B cell (primary cell): ENCODE measurements around the gene PEAK1. TPM values are rescaled to one million over a fixed set of nuclear protein-coding genes. Genes with fewer than 3 reads are reported as not detected.

Source experiments
- ATAC-seq: fragments of 200-7000 bp; cut with Tn5 transposase; one replicate; pipeline ENCODE4 v1.10.0; 2021; ENCODE audit warnings: low read depth, mild to moderate bottlenecking, moderate number of reproducible peaks, moderate library complexity
- CTCF ChIA-PET: fragments of 350-600 bp; sonication (Branson Sonifier 250); formaldehyde crosslinking; loops from one replicate; lab custom pipeline; 2021; ENCODE audit warnings: antibody characterized with exemption, inconsistent platforms; lab: Charles Lee
- POLR2A ChIA-PET: fragments of 350-600 bp; sonication (Branson Sonifier 250); formaldehyde crosslinking; loops from one replicate; lab custom pipeline; 2021; ENCODE audit warnings: antibody characterized with exemption; lab: Charles Lee
- DNase-seq: peaks from one replicate; pipeline ENCODE4 v3.0.0; 2013
- H2AFZ ChIP-seq: 2 replicates; pipeline ENCODE4 v1.6.1; 2012; ENCODE audit warnings: mild to moderate bottlenecking, low read depth, low read length; ENCODE audit not compliant: insufficient read depth, poor library complexity, severe bottlenecking
- H3K27ac ChIP-seq, 2 donors: 1 replicate in 1 of 2; 2 replicates in 1 of 2; pipeline ENCODE4 v1.5.1; 2012 to 2013; ENCODE audit warnings: low read length in 2 of 2, mild to moderate bottlenecking in 2 of 2, moderate library complexity in 1 of 2
- H3K27me3 ChIP-seq, 4 experiments: fragments of 200-600 bp in 1 of 4; sonication (generic) in 1 of 4; replicated peaks in 1 of 4; 1 replicate in 2 of 4; 2 replicates in 2 of 4; pipeline versions ENCODE4 v1.6.1 to v1.7.0; 2013 to 2016; ENCODE audit warnings: low read length in 3 of 4, mild to moderate bottlenecking in 2 of 4, mixed read lengths in 1 of 4, moderate library complexity in 1 of 4; ENCODE audit not compliant: insufficient read depth in 4 of 4, control insufficient read depth in 3 of 4; ENCODE audit errors: control extremely low read depth in 1 of 4
- H3K36me3 ChIP-seq, 2 experiments: replicated peaks in 1 of 2; 1 replicate in 1 of 2; 2 replicates in 1 of 2; pipeline versions ENCODE4 v1.6.1 to v1.7.1; 2013; ENCODE audit warnings: low read length in 1 of 2; ENCODE audit not compliant: insufficient read depth in 2 of 2, control insufficient read depth in 1 of 2; ENCODE audit errors: control extremely low read depth in 1 of 2, extremely low read depth in 1 of 2
- H3K4me1 ChIP-seq, 2 donors: fragments of 200-600 bp in 1 of 2; sonication (generic) in 1 of 2; 1 replicate in 1 of 2; 2 replicates in 1 of 2; pipeline versions ENCODE4 v1.5.1 to v1.6.1; 2013 to 2017; ENCODE audit warnings: low read length in 2 of 2; ENCODE audit not compliant: control insufficient read depth in 2 of 2, insufficient read depth in 2 of 2
- H3K4me2 ChIP-seq: replicated peaks from 2 replicates; pipeline ENCODE3; 2012; ENCODE audit warnings: mild to moderate bottlenecking, low read depth, low read length; ENCODE audit not compliant: poor library complexity, severe bottlenecking
- H3K4me3 ChIP-seq, 5 experiments: fragments of 200-600 bp in 1 of 5; sonication (generic) in 1 of 5; 1 replicate in 3 of 5; 2 replicates in 2 of 5; pipeline versions ENCODE4 v1.5.1 to v1.7.0; 2011 to 2016; ENCODE audit warnings: low read length in 4 of 5, mild to moderate bottlenecking in 4 of 5, low read depth in 2 of 5, control low read depth in 1 of 5, moderate library complexity in 1 of 5; ENCODE audit not compliant: insufficient read depth in 1 of 5; ENCODE audit errors: control extremely low read depth in 1 of 5, extremely low read depth in 1 of 5
- H3K79me2 ChIP-seq: fragments of 200-600 bp; sonication (generic); one replicate; pipeline ENCODE4 v1.6.0; 2016; ENCODE audit warnings: low read length; ENCODE audit not compliant: control insufficient read depth, insufficient read depth
- H3K9ac ChIP-seq: fragments of 200-600 bp; sonication (generic); 2 replicates; pipeline ENCODE4 v1.6.1; 2017; ENCODE audit warnings: mild to moderate bottlenecking, low read length, moderate library complexity
- H3K9me3 ChIP-seq, 3 donors: one replicate each; pipeline versions ENCODE4 v1.6.1 to v1.7.1; 2013; ENCODE audit warnings: low read length in 2 of 3; ENCODE audit not compliant: control insufficient read depth in 2 of 3, insufficient read depth in 1 of 3; ENCODE audit errors: control extremely low read depth in 1 of 3
- H4K20me1 ChIP-seq: 2 replicates; pipeline ENCODE4 v1.6.0; 2012; ENCODE audit warnings: mild to moderate bottlenecking, low read length; ENCODE audit not compliant: insufficient read depth, control insufficient read depth, poor library complexity, severe bottlenecking
- H3K27ac Mint-ChIP-seq: one replicate; pipeline ENCODE4 v1.8.0; 2021; ENCODE audit warnings: mixed read lengths
- H3K27me3 Mint-ChIP-seq: one replicate; pipeline ENCODE4 v1.8.0; 2021; ENCODE audit warnings: mixed read lengths
- H3K4me1 Mint-ChIP-seq: one replicate; pipeline ENCODE4 v1.8.0; 2021; ENCODE audit warnings: mixed read lengths
- H3K4me3 Mint-ChIP-seq: one replicate; pipeline ENCODE4 v1.8.0; 2021; ENCODE audit warnings: mixed read lengths
- H3K9me3 Mint-ChIP-seq: one replicate; pipeline ENCODE4 v1.8.0; 2022; ENCODE audit warnings: mixed read lengths; ENCODE audit not compliant: insufficient read depth
- EZH2 ChIP-seq: IDR thresholded peaks from 2 replicates; pipeline ENCODE4 v1.6.1; 2012; ENCODE audit warnings: borderline replicate concordance, low read depth, mild to moderate bottlenecking, moderate library complexity, low read length; ENCODE audit not compliant: insufficient read depth, poor library complexity, severe bottlenecking
- WGBS: methylation state at CpG from one replicate; pipeline ENCODE4 v1.1.5; 2013; ENCODE audit warnings: missing lambda C conversion rate; ENCODE audit not compliant: insufficient coverage; 5-methylcytosine and 5-hydroxymethylcytosine counted together
- intact Hi-C: fragments of 100-400 bp; cut with micrococcal nuclease; formaldehyde crosslinking; loops from one replicate; pipeline ENCODE4 v1.10.0; 2022
- polyA plus RNA-seq: library from polyadenylated mRNA; depleted of rRNA; stranded (reverse); fragments of >200 nt; gene quantifications from 2 replicates; pipeline ENCODE4 v1.2.3, GENCODE V29; 2012
- total RNA-seq, 2 donors: library from RNA; stranded (reverse); fragments of 120-200 nt in 1 of 2; gene quantifications; 1 replicate in 1 of 2; 2 replicates in 1 of 2; pipeline versions ENCODE4 v1.2.3 to v1.2.4, GENCODE V29; 2013 to 2022
- TF ChIP-seq, protein P1 (sequence below): fragments of 200-600 bp; IDR thresholded peaks from one replicate; pipeline ENCODE4 v1.8.0; 2022; ENCODE audit warnings: antibody characterized with exemption, mild to moderate bottlenecking

The PEAK1 gene
- total and polyA plus RNA-seq, 2 donors (not counting 1 experiment from before 2014, with no cell fraction given), result 13.4 to 38.0 TPM

DNA sequence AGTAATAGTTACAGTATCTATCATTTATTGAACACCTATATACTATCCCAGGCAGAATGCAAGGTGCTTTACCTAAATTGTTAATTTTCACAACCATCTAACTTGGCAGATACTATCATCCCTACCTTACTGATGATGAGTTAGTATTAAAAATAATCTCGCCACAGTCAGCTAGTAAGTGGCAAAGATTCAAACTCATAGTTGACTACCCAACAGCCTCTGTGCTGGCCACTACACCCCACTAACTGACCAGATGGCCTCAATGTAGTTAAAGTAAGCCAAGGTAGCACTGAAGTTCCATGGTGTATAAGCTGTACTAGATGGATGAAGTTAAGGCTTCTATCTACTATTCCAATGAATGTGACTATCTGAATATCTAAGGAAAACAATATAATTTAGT is 44.8 kb downstream of the PEAK1 start:
- H3K79me2 ChIP-seq, result peaks cover 55% of the 10 kb centered on the region
- peaks cover 12% of the 10 kb centered on the region for H4K20me1 ChIP-seq
- ATAC-seq (no peak), DNase-seq (no peak)
- Mint-ChIP-seq H3K4me1 (peaks cover 28% of the 10 kb centered on the region), H3K4me3 (no peak overlapping the region), H3K9me3 (no peaks in the 10 kb centered on the region), H3K27ac (no peak overlapping the region), H3K27me3 (no peaks in the 10 kb centered on the region)
- TF ChIP-seq, protein P1, sequence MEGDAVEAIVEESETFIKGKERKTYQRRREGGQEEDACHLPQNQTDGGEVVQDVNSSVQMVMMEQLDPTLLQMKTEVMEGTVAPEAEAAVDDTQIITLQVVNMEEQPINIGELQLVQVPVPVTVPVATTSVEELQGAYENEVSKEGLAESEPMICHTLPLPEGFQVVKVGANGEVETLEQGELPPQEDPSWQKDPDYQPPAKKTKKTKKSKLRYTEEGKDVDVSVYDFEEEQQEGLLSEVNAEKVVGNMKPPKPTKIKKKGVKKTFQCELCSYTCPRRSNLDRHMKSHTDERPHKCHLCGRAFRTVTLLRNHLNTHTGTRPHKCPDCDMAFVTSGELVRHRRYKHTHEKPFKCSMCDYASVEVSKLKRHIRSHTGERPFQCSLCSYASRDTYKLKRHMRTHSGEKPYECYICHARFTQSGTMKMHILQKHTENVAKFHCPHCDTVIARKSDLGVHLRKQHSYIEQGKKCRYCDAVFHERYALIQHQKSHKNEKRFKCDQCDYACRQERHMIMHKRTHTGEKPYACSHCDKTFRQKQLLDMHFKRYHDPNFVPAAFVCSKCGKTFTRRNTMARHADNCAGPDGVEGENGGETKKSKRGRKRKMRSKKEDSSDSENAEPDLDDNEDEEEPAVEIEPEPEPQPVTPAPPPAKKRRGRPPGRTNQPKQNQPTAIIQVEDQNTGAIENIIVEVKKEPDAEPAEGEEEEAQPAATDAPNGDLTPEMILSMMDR, result no peak
- TF ChIP-seq EZH2, result no peak
- H3K27me3 ChIP-seq, result no peaks in the 10 kb centered on the region
- H3K36me3 ChIP-seq, result no peaks in the 10 kb centered on the region
- intact Hi-C loops, result no loop called here
- no peak overlapping the region for H3K4me3 ChIP-seq
- CTCF ChIA-PET, result no interaction called here
- H3K4me1 ChIP-seq, result no peaks in the 10 kb centered on the region
- H3K9me3 ChIP-seq, result no peaks in the 10 kb centered on the region
- no peak overlapping the region for H3K27ac ChIP-seq
- POLR2A ChIA-PET, result no interaction called here
- no peak overlapping the region for H2AFZ ChIP-seq
- no CpG with 5 or more reads among the region's 1 CpG for WGBS
- H3K4me2 ChIP-seq, result no peak overlapping the region
- no peak overlapping the region for H3K9ac ChIP-seq

DNA sequence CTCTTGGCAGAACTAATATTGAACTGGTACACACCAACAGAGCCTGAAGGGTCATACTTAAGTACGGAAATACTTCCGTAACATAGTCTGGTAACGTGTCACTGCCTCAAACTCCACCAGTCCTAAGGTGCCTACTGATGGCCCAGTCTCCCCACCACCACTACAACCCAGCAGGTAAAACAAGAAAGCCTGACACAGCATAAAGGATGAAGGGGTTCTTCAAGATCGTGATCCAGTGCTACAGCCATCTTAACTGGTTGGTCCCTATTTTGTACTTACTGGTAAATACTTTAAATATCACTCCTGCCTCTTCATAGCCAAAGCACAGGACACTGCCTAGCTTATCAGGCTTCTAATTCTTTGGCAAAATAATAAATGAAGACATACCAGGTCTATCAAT is 46.5 kb downstream of the PEAK1 start:
- POLR2A ChIA-PET, result no interaction called here
- Histone ChIP-seq H3K4me2 (no peak overlapping the region), H3K9ac (no peak overlapping the region), H3K36me3 (no peaks in the 10 kb centered on the region), H3K4me3 (no peak overlapping the region), H4K20me1 (peaks cover 6% of the 10 kb centered on the region), H3K27ac (no peak overlapping the region), H3K9me3 (no peaks in the 10 kb centered on the region), H3K79me2 (peaks cover 50% of the 10 kb centered on the region), H3K4me1 (no peaks in the 10 kb centered on the region), H2AFZ (no peak overlapping the region), H3K27me3 (no peaks in the 10 kb centered on the region)
- WGBS, result 93% methylated on average over 3 of the region's 4 CpGs
- intact Hi-C loops, result no loop called here
- ATAC-seq (no peak), DNase-seq (no peak)
- H3K4me1 Mint-ChIP-seq, result peaks cover 32% of the 10 kb centered on the region
- H3K27me3 Mint-ChIP-seq, result no peaks in the 10 kb centered on the region
- CTCF ChIA-PET, result interaction anchor here (0.6 kb wide), 1 partner anchor 88 kb away, joined by 6 read pairs; no protein-coding TSS in a partner anchor
- H3K9me3 Mint-ChIP-seq, result no peaks in the 10 kb centered on the region
- no peak for TF ChIP-seq EZH2
- TF ChIP-seq, protein P1, result no peak
- H3K4me3 Mint-ChIP-seq, result no peak overlapping the region
- no peak overlapping the region for H3K27ac Mint-ChIP-seq
